HG02763 (cell line): Measurements from ENCODE around the gene LIPG.
"Not testable (repeated sequence)": the region's sequence is repeated elsewhere in the genome, so short reads cannot be mapped to it uniquely, and the experiment has no call there.

Source experiments
- ATAC-seq: cut with Tn5 transposase; IDR thresholded peaks from one replicate; pipeline ENCODE4 v1.9.1; 2021; ENCODE audit warnings: mild to moderate bottlenecking, moderate library complexity; ENCODE audit not compliant: unreplicated experiment

The LIPG gene

GRCh38 chr18:49561289-49562193 lies at the start of gene LIPG:
Gene LIPG, plus strand, starts transcription at chr18:49562057. Its CDS starts 252 bp downstream, at chr18:49562309.
- peak; percentile 60 for ATAC-seq

GRCh38 chr18:49512876-49513275 lies 49.0 kb upstream of the LIPG start:
- ATAC-seq: not testable (repeated sequence)

GRCh38 chr18:49514577-49514976 lies 47.3 kb upstream of the LIPG start:
- no peak for ATAC-seq

GRCh38 chr18:49515003-49515402 lies 46.9 kb upstream of the LIPG start:
- ATAC-seq: not testable (repeated sequence)

- ATAC-seq: no peak
These were observed 46.3 kb upstream of the LIPG start for GRCh38 chr18:49515516-49515915.

- ATAC-seq: no peak
These were observed 44.4 kb upstream of the LIPG start for GRCh38 chr18:49517483-49517882.

- no peak for ATAC-seq
These were observed 42.5 kb upstream of the LIPG start for GRCh38 chr18:49519101-49519971.

GRCh38 chr18:49520661-49521145 lies 41.2 kb upstream of the LIPG start:
- no peak for ATAC-seq

GRCh38 chr18:49521216-49521835 lies 40.5 kb upstream of the LIPG start:
- ATAC-seq: no peak

GRCh38 chr18:49523580-49524093 lies 38.2 kb upstream of the LIPG start:
- not testable (repeated sequence) for ATAC-seq

- no peak for ATAC-seq
These were observed 37.5 kb upstream of the LIPG start for GRCh38 chr18:49524349-49524748.

GRCh38 chr18:49524951-49525350 lies 36.9 kb upstream of the LIPG start:
- ATAC-seq: no peak

GRCh38 chr18:49525981-49526380 lies 35.9 kb upstream of the LIPG start:
- no peak for ATAC-seq

GRCh38 chr18:49527631-49528327 lies 34.1 kb upstream of the LIPG start:
- ATAC-seq: no peak

- ATAC-seq: no peak
These were observed 32.3 kb upstream of the LIPG start for GRCh38 chr18:49529596-49529995.

GRCh38 chr18:49531678-49532153 lies 30.1 kb upstream of the LIPG start:
- no peak for ATAC-seq

GRCh38 chr18:49534846-49535601 lies 26.8 kb upstream of the LIPG start:
- no peak for ATAC-seq

- no peak for ATAC-seq
These were observed 24.5 kb upstream of the LIPG start for GRCh38 chr18:49537232-49537896.

- ATAC-seq: no peak
These were observed 17.5 kb upstream of the LIPG start for GRCh38 chr18:49544362-49544761.
